ENCODE data around the gene BBC3. TPM values are rescaled to one million over a fixed set of nuclear protein-coding genes. Genes with fewer than 3 reads are reported as not detected.

The BBC3 gene
- total RNA-seq, 1 experiment from 2014 or later, result 49.5 TPM

DNA sequence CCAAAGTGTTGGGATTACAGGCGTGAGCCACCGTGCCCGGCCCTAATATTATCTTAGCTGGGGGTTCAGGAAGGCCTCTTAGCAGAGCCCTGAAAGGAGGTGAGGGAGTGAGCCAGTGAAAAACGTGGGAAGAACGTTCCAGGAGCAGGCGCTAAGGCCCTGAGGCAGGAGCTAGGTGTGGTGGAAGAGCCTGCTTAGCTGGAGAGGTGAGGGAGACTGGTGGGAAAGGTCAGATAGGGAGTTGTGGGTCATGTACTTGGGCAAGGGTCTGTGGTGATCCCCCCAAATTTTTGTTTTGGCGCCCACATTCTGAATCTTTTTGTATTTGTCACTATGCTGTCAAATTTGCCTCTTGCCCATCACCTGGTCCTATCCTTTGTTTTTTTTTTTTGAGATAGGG, 38.6 kb upstream of the BBC3 start (continued):
- TF ChIP-seq ZNF423 (CRISPR knock-in tag; IDR thresholded peaks at IDR 0.05), result no peak
- TF ChIP-seq, protein P1, sequence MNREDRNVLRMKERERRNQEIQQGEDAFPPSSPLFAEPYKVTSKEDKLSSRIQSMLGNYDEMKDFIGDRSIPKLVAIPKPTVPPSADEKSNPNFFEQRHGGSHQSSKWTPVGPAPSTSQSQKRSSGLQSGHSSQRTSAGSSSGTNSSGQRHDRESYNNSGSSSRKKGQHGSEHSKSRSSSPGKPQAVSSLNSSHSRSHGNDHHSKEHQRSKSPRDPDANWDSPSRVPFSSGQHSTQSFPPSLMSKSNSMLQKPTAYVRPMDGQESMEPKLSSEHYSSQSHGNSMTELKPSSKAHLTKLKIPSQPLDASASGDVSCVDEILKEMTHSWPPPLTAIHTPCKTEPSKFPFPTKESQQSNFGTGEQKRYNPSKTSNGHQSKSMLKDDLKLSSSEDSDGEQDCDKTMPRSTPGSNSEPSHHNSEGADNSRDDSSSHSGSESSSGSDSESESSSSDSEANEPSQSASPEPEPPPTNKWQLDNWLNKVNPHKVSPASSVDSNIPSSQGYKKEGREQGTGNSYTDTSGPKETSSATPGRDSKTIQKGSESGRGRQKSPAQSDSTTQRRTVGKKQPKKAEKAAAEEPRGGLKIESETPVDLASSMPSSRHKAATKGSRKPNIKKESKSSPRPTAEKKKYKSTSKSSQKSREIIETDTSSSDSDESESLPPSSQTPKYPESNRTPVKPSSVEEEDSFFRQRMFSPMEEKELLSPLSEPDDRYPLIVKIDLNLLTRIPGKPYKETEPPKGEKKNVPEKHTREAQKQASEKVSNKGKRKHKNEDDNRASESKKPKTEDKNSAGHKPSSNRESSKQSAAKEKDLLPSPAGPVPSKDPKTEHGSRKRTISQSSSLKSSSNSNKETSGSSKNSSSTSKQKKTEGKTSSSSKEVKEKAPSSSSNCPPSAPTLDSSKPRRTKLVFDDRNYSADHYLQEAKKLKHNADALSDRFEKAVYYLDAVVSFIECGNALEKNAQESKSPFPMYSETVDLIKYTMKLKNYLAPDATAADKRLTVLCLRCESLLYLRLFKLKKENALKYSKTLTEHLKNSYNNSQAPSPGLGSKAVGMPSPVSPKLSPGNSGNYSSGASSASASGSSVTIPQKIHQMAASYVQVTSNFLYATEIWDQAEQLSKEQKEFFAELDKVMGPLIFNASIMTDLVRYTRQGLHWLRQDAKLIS (CRISPR knock-in tag; IDR thresholded peaks at IDR 0.05; ENCODE audit: borderline replicate concordance), result no peak
- TF ChIP-seq, protein P2, sequence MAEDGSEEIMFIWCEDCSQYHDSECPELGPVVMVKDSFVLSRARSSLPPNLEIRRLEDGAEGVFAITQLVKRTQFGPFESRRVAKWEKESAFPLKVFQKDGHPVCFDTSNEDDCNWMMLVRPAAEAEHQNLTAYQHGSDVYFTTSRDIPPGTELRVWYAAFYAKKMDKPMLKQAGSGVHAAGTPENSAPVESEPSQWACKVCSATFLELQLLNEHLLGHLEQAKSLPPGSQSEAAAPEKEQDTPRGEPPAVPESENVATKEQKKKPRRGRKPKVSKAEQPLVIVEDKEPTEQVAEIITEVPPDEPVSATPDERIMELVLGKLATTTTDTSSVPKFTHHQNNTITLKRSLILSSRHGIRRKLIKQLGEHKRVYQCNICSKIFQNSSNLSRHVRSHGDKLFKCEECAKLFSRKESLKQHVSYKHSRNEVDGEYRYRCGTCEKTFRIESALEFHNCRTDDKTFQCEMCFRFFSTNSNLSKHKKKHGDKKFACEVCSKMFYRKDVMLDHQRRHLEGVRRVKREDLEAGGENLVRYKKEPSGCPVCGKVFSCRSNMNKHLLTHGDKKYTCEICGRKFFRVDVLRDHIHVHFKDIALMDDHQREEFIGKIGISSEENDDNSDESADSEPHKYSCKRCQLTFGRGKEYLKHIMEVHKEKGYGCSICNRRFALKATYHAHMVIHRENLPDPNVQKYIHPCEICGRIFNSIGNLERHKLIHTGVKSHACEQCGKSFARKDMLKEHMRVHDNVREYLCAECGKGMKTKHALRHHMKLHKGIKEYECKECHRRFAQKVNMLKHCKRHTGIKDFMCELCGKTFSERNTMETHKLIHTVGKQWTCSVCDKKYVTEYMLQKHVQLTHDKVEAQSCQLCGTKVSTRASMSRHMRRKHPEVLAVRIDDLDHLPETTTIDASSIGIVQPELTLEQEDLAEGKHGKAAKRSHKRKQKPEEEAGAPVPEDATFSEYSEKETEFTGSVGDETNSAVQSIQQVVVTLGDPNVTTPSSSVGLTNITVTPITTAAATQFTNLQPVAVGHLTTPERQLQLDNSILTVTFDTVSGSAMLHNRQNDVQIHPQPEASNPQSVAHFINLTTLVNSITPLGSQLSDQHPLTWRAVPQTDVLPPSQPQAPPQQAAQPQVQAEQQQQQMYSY (CRISPR knock-in tag; IDR thresholded peaks at IDR 0.05), result no peak
- no peak for TF ChIP-seq HMGA2 (CRISPR knock-in tag; IDR thresholded peaks at IDR 0.05)
- no peak for TF ChIP-seq GRHL2 (CRISPR knock-in tag; IDR thresholded peaks at IDR 0.05; ENCODE audit: insufficient replicate concordance, severe bottlenecking)

DNA sequence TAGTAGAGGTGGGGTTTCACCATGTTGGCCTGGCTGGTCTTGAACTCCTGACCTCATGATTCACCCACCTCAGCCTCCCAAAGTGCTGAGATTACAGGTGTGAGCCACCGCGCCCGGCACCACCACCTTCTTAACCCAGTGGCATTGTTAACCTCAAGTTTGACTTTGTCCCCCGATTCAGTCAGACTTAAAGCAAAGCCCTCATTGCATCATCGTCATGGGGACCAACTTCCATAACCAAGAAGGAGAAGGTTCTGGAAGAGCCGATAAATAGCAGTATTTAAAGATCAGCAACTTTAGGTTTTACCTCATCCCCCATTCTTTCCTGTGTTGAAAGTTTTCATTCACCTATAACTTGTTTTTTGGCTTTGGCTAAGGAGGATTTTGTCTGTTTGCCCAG, 37.0 kb upstream of the BBC3 start:
- H3K4me1 Mint-ChIP-seq, result peaks cover 10% of the 10 kb centered on the region
- POLR2A ChIA-PET, result no interaction called here
- peaks cover 50% of the 10 kb centered on the region for H3K36me3 Mint-ChIP-seq
- no peak for ATAC-seq
- no peak for DNase-seq (ENCODE audit: low spot score)
- no peak overlapping the region for H3K27ac Mint-ChIP-seq
- TF ChIP-seq ETV6 (CRISPR knock-in tag; IDR thresholded peaks at IDR 0.05) (no peak), TP53 (CRISPR knock-in tag; IDR thresholded peaks at IDR 0.05) (no peak)
- TF ChIP-seq, protein P3, sequence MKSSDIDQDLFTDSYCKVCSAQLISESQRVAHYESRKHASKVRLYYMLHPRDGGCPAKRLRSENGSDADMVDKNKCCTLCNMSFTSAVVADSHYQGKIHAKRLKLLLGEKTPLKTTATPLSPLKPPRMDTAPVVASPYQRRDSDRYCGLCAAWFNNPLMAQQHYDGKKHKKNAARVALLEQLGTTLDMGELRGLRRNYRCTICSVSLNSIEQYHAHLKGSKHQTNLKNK (CRISPR knock-in tag; IDR thresholded peaks at IDR 0.05), result no peak
- H3K27me3 Mint-ChIP-seq (ENCODE audit: low read depth), result no peaks in the 10 kb centered on the region
- no peak overlapping the region for H3K4me3 Mint-ChIP-seq
- H3K9me3 Mint-ChIP-seq, result no peaks in the 10 kb centered on the region
- CTCF ChIA-PET, result no interaction called here

DNA sequence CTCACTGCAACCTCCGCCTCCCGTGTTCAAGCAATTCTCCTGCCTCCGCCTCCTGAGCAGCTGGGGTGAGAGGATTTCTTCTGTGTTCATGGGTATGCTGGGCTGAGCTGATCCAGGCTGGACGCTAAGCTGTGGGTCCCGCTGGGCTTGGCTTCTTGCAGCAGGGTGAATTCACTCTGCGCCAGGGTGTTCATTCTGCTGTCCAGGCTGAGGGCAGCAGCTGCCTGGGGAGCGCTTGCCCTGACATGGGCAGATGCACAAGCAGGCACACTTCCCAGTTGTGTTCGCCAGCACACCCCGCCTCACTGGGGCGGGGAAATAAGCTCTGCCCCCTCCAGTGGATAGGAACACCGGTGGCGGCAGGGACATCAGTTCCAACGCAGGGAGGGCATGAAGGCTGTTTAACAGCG, 36.4 kb upstream of the BBC3 start:
- H3K9me3 Mint-ChIP-seq, result no peaks in the 10 kb centered on the region
- H3K27ac Mint-ChIP-seq, result no peak overlapping the region
- POLR2A ChIA-PET, result interaction anchor here (1.4 kb wide), 1 partner anchor 11 kb away, joined by 3 read pairs; the partner anchor contains the start of gene CCDC9
- no peak overlapping the region for H3K4me3 Mint-ChIP-seq
- ATAC-seq, result no peak
- H3K4me1 Mint-ChIP-seq, result peaks cover 6% of the 10 kb centered on the region
- no peak for TF ChIP-seq TEAD1 (CRISPR knock-in tag; IDR thresholded peaks at IDR 0.05)
- TF ChIP-seq, protein P4, sequence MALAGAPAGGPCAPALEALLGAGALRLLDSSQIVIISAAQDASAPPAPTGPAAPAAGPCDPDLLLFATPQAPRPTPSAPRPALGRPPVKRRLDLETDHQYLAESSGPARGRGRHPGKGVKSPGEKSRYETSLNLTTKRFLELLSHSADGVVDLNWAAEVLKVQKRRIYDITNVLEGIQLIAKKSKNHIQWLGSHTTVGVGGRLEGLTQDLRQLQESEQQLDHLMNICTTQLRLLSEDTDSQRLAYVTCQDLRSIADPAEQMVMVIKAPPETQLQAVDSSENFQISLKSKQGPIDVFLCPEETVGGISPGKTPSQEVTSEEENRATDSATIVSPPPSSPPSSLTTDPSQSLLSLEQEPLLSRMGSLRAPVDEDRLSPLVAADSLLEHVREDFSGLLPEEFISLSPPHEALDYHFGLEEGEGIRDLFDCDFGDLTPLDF (CRISPR knock-in tag; IDR thresholded peaks at IDR 0.05), result no peak
- no peak for TF ChIP-seq CREM (CRISPR knock-in tag; IDR thresholded peaks at IDR 0.05)
- TF ChIP-seq CREB1 (CRISPR knock-in tag; IDR thresholded peaks at IDR 0.05), result no peak
- TF ChIP-seq GRHL2 (CRISPR knock-in tag; IDR thresholded peaks at IDR 0.05; ENCODE audit: insufficient replicate concordance, severe bottlenecking), result no peak
- no peak for TF ChIP-seq ZNF138 (CRISPR knock-in tag; conservative IDR thresholded peaks at IDR 0.05)
- TF ChIP-seq, protein P5, sequence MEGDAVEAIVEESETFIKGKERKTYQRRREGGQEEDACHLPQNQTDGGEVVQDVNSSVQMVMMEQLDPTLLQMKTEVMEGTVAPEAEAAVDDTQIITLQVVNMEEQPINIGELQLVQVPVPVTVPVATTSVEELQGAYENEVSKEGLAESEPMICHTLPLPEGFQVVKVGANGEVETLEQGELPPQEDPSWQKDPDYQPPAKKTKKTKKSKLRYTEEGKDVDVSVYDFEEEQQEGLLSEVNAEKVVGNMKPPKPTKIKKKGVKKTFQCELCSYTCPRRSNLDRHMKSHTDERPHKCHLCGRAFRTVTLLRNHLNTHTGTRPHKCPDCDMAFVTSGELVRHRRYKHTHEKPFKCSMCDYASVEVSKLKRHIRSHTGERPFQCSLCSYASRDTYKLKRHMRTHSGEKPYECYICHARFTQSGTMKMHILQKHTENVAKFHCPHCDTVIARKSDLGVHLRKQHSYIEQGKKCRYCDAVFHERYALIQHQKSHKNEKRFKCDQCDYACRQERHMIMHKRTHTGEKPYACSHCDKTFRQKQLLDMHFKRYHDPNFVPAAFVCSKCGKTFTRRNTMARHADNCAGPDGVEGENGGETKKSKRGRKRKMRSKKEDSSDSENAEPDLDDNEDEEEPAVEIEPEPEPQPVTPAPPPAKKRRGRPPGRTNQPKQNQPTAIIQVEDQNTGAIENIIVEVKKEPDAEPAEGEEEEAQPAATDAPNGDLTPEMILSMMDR (IDR thresholded peaks at IDR 0.05), result no peak
- no peak for TF ChIP-seq NR1H2 (CRISPR knock-in tag; IDR thresholded peaks at IDR 0.05)
- TF ChIP-seq KAT7 (CRISPR knock-in tag; IDR thresholded peaks at IDR 0.05; ENCODE audit: borderline replicate concordance), result no peak
- TF ChIP-seq ZNF671 (CRISPR knock-in tag; IDR thresholded peaks at IDR 0.05), result no peak
- CTCF ChIA-PET, result no interaction called here
- H3K27me3 Mint-ChIP-seq (ENCODE audit: low read depth), result no peaks in the 10 kb centered on the region
- peaks cover 57% of the 10 kb centered on the region for H3K36me3 Mint-ChIP-seq
- no peak for DNase-seq (ENCODE audit: low spot score)

Measured in WTC11 (cell line).